NCI-H82 (cell line): Measurements from ENCODE around the gene MICALL2.
"Not testable (repeated sequence)": the region's sequence is repeated elsewhere in the genome, so short reads cannot be mapped to it uniquely, and the experiment has no call there.

Experiments
- DNase-seq: peaks from one replicate; lab custom pipeline; 2025; lab: John Stamatoyannopoulos, UW

Gene MICALL2

GRCh38 chr7:1447551-1448244 lies 11.6 kb downstream of the MICALL2 start:
- no peak for DNase-seq

DNA sequence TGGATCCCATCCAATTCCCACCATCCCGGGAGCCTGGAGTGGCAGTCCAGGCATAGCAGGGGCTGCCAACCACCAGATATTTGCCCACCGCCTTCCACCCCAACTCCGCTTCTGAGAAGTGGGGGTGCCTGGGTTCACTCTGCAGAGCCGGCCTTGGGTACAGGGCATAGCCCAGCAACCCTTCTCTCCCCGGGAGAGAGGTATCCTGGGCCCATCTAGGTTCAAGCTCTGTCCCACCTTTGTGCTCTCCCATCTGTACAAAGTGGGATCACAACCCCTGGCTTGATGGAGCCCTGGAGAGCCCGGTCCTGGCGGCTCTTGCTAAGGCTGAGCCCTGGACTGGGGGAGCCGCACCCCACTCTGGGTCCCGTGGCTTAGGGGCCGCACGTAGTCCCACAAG lies 12.2 kb downstream of the MICALL2 start:
- DNase-seq = no peak

DNA sequence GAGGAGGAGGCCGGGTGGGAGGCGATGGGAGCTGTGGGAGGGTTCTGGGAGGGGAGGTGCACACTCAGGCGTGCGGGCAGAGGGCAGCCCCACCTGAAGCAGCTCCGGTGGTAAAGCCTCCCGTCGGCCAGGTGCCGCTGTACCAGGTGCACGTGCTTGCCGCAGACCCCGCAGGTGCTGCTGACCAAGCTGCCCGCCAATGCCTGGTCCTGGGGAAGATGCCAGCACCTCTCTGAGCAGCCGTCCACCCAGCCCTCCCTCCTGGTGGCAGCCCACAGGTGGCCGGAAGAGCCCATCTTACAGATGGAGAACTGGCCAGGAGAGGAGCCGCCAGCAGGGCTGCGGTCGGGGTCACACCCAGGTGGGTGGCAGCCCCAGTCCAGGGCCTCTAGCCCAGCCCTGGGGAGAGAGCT lies 12.6 kb downstream of the MICALL2 start:
- no peak for DNase-seq

DNA sequence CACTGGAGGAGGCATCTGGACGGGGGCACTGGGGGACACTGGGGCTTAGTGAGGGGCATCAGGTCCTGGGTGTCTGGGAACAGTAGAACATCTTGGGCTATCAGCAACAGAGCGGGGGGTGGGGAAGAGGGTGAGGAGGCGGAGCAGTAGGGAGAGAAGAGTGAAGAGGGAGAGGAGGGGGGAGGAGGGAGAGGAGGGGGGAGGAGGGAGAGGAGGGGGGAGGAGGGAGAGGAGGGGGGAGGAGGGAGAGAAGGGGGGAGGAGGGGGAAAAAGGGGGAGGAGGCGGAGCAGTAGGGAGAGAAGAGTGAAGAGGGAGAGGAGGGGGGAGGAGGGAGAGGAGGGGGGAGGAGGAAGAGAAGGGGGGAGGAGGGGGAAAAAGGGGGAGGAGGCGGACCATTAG lies 13.2 kb downstream of the MICALL2 start:
- DNase-seq = peak; percentile 35

GRCh38 chr7:1445341-1445740 lies 13.9 kb downstream of the MICALL2 start:
- DNase-seq = no peak

- DNase-seq = no peak
Observed at GRCh38 chr7:1444925-1445322, 14.3 kb downstream of the MICALL2 start.

DNA sequence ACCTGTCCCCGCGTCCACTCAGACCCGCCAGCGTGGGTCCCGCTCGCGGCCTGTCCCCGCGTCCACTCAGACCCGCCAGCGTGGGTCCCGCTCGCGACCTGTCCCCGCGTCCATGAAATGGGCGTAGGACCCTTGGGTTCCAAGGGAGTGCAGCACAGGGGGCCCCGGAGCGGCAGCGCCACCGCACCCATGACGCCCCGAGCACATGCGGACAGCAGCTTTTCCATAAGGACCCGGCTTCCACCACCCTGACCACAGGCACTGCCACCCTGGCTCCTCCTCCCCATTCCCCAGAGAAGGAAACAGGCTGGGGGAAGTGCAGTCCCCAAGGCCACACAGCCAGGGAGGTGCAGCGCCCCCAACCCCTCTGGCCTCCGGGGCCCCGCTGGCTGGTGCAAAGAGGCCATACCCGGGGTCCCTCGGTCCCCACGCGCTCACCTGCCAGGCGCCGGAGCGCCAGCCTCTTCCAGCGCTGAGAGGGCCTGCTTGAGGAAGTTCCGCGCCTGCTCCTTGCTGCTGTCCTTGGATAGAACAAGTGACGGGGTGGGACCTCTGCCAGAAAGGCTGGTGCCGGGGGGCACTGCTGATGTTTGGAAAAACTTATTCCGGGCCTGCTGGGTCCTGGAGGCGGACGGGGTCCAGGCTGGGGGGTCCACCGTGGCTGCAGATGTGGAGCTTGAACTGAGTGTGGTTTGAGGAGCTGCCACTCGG lies 14.9 kb downstream of the MICALL2 start:
- DNase-seq = no peak

- not testable (repeated sequence) for DNase-seq
Observed at GRCh38 chr7:1443587-1444200, 15.6 kb downstream of the MICALL2 start.

DNA sequence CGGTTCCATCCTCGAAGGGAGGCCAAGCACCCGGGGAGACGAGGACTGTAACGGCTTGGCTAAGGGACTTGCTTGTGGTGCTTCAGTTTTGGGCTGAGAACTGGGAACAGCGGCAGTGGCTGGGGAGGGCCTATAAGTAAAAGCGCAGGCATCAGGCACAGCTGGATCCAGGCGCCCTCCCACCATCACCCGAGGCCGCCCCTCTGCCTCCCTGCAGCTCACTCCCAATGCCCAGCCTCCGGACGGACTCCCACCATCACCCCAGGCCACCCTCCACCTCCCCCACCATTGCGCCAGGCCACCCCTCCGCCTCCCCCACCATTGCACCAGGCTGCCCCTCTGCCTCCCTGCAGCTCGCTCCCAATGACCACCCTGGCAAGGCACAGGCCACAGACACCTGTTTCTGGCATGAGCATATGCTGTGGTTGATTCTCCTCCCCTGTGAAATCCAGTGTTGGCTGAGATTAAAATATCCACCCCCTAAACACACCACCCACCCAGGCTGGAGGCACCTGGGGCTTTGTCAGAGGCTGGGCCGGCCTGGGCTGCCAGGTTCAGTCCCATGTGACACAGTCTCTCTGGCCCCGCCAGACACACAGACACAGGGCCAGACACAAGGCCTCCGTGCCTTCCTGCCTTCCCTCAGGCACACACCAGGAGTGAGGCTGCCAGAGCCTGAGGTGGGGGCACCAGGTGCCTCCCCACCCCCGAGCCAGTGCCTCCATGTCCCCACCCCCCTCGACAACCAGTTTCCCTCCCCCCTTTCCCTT lies 16.7 kb downstream of the MICALL2 start:
- no peak for DNase-seq

DNA sequence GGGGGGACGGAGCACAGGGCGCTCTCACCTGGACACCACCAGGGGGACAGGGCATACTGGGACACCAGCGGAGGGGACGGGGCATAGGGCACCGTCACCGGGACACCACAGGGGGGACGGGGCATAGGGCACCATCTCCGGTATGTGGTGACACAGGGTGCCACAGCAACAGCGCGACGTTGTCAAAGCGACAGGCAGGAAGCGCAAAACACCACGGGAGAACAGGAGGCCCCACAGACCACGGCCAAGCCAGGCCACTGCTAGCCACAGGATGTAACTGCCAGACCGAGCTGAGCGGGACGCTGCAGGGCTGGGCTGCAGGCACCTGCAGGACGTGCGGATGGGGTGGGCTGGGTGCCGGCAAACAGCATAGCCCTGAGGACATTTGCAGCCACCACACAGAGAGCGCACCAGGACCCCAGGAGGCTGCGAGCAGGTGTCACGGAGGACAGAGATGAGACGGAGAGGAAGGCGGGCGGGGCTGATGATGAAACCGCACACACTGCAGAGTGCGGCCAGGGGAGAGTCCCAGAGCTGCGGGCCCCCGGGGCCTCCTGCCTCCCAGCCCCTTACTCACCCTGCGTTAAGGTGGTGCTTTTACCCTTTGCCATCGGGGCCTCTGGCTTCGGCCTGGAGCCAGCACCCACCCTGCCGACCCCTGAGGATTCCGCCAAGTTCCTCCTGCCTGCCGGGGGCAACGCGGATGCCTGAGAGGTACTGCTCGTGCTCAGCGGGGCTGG lies 17.5 kb downstream of the MICALL2 start:
- no peak for DNase-seq

DNA sequence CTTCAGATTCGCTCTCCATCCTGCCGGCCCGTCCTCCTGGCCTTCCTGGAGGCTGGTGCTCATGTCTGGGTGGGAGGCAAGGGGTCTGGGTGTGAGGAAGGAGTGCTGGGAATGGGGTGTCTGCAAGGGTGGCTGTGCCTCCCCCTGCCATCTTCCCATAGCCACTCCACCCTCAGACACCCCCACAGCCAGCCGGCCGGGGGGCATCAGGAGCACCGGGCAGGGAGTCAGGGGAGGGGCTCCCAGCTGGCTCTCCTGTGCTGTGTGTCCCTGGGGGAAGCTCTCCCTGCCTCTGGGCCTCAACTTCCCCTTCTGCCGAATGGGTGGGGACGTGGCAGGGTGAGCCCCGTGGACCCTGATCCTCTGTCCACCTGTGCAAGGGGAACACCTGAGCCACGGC lies 18.6 kb downstream of the MICALL2 start:
- DNase-seq = no peak

DNA sequence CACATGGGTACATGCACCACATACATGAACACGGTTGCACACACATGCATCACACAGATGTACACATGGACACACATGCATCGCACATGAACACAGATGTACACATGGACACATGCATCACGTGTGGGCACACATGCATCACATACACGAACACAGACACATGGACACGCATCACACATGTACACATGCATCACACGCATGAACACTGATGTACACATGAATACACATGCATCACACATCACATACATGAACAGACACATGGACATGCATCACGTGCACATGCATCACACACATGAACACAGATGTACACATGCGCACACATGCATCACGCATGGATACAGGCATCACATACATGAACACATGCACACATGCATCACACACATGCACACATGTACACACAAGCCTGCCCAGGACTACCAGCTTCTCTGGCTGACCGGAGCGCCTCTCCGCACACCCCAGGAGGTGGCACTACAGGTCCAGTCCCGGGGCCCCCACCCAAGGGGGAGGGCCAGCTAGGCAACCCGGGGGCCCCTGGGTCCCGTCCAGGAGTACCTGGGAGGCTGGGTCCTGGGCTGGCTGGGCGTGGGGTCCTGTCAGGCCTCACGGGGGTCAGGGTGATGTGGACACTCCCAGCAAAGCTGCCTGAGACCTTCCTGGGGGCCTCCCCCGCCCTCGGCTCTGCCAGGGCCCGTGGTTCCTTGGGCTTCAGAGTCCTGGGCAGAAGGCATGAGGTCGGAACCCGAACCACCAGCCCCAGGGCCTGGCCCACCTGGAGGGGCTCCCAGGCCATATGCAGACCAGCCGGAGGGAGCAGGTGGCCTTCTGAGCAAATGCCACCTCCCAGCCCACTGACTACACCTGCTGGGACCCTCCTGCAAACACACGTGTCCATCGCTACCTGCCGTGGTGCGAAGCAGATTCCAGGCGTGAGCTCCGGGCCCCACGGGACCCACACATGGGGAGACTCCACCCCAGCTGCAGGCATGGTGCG lies 19.6 kb downstream of the MICALL2 start:
- no peak for DNase-seq

DNA sequence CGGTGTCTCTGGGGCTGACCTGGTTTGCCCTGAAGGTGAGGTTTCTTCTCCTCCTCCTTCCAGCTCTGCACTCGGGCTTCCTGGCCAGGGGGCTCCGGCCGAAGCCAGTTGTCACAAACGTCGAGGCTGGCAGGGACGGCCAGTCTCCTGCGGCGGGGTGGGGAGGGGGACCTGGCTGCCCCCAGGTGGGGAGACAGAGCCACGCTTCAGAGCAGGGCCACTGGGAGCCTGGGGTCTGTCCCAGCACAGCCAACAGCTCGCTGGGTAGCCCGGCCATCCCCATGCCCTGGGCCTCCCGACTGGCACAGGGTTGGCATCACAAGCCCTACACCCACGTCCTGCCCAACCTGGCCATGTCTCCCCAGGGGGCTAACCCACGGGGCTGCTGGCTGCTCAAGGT lies 20.4 kb downstream of the MICALL2 start:
- DNase-seq = no peak

- DNase-seq = no peak
Observed at GRCh38 chr7:1438208-1438607, 21.1 kb downstream of the MICALL2 start.

DNA sequence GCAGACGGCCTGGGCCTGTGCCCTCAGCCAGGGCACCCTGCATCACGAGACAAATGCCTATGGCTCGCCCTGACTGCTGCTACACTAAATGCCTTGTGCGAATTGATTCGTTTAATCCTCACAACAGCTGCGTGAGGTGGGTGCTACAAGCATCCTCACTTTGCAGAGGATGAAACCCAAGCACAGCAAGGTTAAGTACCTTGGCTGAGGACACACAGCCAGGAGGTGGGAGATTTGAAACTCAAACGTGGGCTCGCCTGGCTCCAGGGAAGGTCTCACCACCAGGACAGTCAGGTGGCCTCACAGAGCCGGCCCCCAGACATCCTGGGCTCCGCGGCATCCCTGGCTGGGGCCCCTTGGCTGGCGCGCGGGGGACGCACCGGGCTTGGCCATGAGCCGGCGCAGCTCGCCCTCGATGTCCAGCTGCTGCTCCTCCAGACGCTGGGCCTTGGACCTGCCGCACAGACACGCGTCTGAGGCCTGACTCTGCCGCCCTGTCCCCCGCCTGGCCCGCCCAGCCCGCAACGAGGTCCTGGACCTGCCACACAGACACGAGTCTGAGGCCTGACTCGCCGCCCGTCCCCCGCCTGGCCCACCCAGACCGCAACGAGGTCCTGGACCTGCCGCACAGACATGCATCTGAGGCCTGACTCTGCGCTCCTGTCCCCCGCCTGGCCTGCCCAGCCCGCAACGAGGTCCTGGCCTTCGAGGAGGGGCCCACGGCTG lies 22.0 kb downstream of the MICALL2 start:
- peak; percentile 52 for DNase-seq

GRCh38 chr7:1436608-1437007 lies 22.7 kb downstream of the MICALL2 start:
- no peak for DNase-seq

DNA sequence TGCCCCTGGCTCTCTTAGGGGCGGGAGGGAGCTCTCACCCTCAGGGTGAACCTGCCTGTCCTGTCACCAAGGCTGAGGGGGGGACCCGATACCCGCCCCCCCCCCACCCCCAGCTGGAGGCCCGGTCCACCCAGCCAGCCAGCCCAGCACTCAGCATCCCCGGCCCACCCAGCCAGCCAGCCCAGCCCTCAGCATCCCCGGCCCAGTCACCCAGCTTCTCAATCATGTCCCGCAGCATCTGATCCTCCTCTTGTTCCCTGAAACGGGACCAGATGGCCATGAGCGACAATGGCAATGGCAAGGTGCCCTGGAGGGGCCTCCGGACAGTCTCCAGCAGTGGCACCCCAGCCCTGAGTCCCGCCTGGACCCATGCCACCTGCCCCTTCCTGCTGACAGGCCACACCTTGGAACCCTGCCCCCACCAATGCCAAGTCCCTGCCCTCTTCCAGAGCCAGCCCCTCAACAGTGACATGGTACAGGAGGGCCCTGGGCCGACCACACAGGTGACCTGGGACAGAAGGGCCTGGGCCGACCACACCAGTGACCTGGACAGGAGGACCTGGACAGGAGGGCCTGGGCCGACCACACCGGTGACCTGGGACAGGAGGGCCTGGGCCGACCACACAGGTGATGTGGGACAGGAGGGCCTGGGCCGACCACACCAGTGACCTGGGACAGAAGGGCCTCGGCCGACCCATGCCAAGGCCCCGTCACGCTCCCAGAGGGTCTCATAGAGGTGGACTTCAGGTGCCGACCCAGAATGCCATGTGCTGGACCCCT lies 24.2 kb downstream of the MICALL2 start:
- no peak for DNase-seq

DNA sequence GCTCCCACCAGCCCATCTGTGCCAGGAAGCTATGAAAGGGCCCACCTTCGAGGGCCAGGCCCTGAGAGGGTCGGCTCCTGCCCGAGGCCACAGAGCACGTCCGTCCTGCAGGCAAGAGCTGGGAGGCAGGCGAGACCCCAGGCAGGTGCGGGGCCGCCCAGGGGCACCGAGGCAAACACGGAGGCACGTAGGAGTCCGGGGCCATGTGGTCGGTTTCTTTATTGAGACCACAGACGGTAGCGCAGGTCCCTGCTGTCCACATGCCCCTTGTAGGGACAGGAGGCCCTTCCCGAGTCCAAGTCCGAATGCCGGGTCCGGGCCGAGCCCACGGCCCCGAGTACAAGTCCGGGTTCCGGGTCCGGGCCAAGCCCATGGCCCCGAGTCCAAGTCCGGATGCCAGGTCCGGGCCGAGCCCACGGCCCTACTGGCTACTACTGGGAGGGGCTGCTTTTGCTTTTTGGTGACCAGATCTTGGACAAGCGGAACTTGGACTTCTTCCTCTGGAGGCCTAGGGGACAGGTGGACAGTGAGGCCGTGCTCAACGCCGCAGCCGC lies 25.0 kb downstream of the MICALL2 start:
- no peak for DNase-seq
